ENCODE measurements around the gene AIDA. TPM values are rescaled to one million over a fixed set of nuclear protein-coding genes. Genes with fewer than 3 reads are reported as not detected.

AIDA gene
- 10 to 100 TPM; 36.7 to 61.4 TPM for total RNA-seq

GRCh38 chr1:222712253-222713090 is at the start of gene AIDA, which contains the start of gene BROX:
TSS of gene AIDA (minus strand) at chr1:222712491. CDS start at chr1:222712317, 174 bp downstream.
TSS of gene BROX (plus strand) at chr1:222712564. CDS start at chr1:222715700, 3,136 bp downstream.
- DNase-seq (ENCODE audit: low spot score): peak; percentile 93
- Histone ChIP-seq H3K27ac (peak within 1 kb of the TSS; percentile 98), H3K9me3 (no peaks in the 10 kb centered on the region), H3K4me1 (replicated peaks) (no peaks in the 10 kb centered on the region), H3K36me3 (no peaks in the 10 kb centered on the region), H3K27me3 (replicated peaks; ENCODE audit: insufficient read depth) (no peaks in the 10 kb centered on the region), H3K4me3 (peak within 1 kb of the TSS; percentile 49 to 64)
- WGBS: under 1% methylated on average over 47 of the region's 62 CpGs
- intact Hi-C loops (cut with DNase I): loop anchor here (1.0 to 5.0 kb wide), 2 partner anchors 45 to 68 kb away; no protein-coding TSS in a partner anchor
- TF ChIP-seq POLR2A (IDR thresholded peaks at IDR 0.05) (peak; percentile 57), CTCF (IDR thresholded peaks at IDR 0.05) (peak in 1 of 4 experiments; percentile 6), POLR2AphosphoS5 (IDR thresholded peaks at IDR 0.05) (peak; percentile 65)

GRCh38 chr1:222761083-222761482 is 48.8 kb upstream of the AIDA start:
- Histone ChIP-seq H3K4me1 (replicated peaks) (no peaks in the 10 kb centered on the region), H3K27ac (no peak overlapping the region), H3K36me3 (no peaks in the 10 kb centered on the region), H3K9me3 (no peaks in the 10 kb centered on the region), H3K27me3 (replicated peaks; ENCODE audit: insufficient read depth) (no peaks in the 10 kb centered on the region), H3K4me3 (no peak overlapping the region)
- no peak for TF ChIP-seq POLR2A (IDR thresholded peaks at IDR 0.05)
- TF ChIP-seq POLR2AphosphoS5 (IDR thresholded peaks at IDR 0.05): no peak
- TF ChIP-seq CTCF (IDR thresholded peaks at IDR 0.05): no peak
- DNase-seq (ENCODE audit: low spot score): no peak
- 76% methylated on average over 1 of the region's 1 CpG for WGBS
- intact Hi-C loops (cut with DNase I): no loop called here

- WGBS: 85% methylated on average over 5 of the region's 5 CpGs
- intact Hi-C loops (cut with DNase I): no loop called here
- Histone ChIP-seq H3K27ac (no peak overlapping the region), H3K9me3 (no peaks in the 10 kb centered on the region), H3K36me3 (no peaks in the 10 kb centered on the region), H3K4me1 (replicated peaks) (no peaks in the 10 kb centered on the region), H3K4me3 (no peak overlapping the region), H3K27me3 (replicated peaks; ENCODE audit: insufficient read depth) (no peaks in the 10 kb centered on the region)
- TF ChIP-seq POLR2AphosphoS5 (IDR thresholded peaks at IDR 0.05): no peak
- no peak for TF ChIP-seq POLR2A (IDR thresholded peaks at IDR 0.05)
- no peak for TF ChIP-seq CTCF (IDR thresholded peaks at IDR 0.05)
- DNase-seq (ENCODE audit: low spot score): no peak
Measured at GRCh38 chr1:222759451-222760035, 47.3 kb upstream of the AIDA start.

- Histone ChIP-seq H3K27me3 (replicated peaks; ENCODE audit: insufficient read depth) (no peaks in the 10 kb centered on the region), H3K9me3 (no peaks in the 10 kb centered on the region), H3K4me3 (no peak overlapping the region), H3K4me1 (replicated peaks) (no peaks in the 10 kb centered on the region), H3K36me3 (no peaks in the 10 kb centered on the region), H3K27ac (no peak overlapping the region)
- 68% methylated on average over 10 of the region's 10 CpGs for WGBS
- intact Hi-C loops (cut with DNase I): no loop called here
- TF ChIP-seq POLR2AphosphoS5 (IDR thresholded peaks at IDR 0.05) (no peak), POLR2A (IDR thresholded peaks at IDR 0.05) (no peak), CTCF (IDR thresholded peaks at IDR 0.05) (no peak)
- no peak for DNase-seq (ENCODE audit: low spot score)
Measured at GRCh38 chr1:222757646-222758268, 45.5 kb upstream of the AIDA start.
